HS-5 (cell line): ENCODE measurements around the gene EHBP1.

Experiments used
- DNase-seq: peaks from one replicate; pipeline ENCODE4 v3.0.0-alpha.2; 2012; ENCODE audit warnings: low read depth

Gene EHBP1

DNA sequence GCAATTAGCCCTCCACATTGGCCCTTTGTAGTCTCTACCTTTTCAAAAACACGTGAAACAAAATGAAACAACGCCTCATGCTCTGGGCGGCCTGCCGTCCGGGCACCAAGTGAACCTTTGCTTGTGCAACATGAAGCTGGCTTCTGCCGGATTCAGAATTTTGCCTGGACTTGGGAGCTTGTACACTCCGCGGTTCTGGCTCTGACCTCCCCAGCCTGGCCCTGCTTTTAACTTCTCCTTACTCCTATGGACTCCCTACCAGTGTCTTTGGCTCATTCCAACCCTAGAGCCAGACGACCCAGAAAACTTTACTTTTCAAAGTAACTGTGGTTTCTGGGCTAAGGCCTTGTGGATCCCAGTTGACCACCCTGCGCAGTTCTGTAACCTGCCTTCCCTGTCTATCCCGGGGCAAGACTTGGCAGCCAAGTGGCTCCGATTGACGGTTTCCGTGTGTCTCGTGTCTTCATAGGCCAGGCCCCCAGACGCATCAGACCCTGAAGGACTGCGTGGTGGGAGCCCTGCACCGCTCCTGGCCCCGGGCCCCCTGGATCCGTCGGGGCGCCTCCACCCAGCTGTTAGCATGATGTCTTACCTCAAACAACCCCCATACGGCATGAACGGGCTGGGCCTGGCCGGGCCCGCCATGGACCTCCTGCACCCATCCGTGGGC, 347.0 kb downstream of the EHBP1 start:
- no peak for DNase-seq

DNA sequence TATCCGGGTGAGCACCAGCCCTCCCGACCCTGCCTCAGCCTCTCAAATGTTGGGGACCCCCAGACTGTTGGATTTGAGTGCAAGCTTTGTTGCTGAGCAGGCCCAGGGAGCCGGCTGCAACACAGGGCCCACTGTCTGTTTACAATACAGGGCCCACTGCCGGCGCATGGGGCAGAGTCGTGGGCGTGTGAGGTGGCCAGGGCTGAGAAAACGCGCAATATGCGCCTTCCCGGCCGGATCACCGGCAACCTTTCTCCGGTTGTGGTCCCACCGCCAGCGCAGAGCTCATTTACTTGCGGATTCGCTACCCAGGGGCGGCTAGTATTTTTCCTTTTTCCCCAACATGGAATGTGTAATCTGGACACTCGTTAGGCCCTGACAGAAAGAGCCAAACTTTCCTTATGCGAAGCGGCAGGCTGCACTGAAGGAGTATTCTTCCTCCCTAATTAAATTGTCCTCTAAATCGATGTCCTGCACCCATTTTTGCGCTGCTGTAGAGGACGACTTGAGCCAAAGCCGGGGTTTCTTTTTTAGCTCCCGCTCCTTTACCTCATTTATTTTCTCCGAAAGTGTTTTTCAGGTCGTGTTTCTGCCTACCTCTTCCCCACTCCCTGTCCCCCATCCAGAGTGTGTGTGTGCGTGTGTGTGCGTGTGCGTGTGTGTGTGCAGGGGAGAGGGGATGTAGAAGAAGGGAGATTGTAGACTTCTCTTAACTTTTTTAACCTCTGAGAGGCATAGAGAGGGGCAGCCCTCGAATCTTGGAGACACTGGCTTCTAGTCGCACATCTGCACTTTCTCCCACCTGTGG, 347.8 kb downstream of the EHBP1 start:
- DNase-seq: no peak

DNA sequence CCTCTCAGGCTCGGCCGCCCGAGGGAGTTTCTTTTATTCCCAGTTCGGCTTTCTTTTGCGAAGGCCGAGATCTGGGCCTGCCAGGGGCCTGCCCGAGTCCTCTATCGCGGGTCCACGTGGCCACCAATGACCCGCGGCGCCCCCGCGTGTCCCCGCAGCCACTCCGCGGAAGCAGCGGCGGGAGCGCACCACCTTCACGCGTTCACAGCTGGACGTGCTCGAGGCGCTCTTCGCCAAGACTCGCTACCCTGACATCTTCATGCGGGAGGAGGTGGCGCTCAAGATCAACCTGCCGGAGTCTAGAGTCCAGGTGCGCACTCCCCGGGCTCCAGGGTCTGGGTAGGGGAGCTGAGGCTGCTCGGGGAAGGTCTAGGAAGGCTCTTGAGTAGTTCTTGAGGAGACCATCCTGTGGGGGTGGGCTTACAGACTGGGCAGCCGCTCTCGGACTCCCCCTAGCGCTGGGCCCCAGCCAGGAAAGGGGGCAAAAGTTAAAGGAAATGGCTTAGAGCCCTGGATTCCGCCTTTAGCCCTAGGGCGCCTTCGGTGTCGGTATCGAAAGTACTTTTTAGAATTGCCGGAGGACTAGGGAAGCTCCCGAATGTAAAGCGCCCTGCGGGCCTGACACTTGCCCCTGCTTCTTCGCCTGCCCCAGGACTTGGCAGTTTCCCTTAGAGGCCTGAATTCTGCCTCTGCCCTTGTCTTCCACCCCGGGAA, 348.5 kb downstream of the EHBP1 start:
- DNase-seq: no peak

DNA sequence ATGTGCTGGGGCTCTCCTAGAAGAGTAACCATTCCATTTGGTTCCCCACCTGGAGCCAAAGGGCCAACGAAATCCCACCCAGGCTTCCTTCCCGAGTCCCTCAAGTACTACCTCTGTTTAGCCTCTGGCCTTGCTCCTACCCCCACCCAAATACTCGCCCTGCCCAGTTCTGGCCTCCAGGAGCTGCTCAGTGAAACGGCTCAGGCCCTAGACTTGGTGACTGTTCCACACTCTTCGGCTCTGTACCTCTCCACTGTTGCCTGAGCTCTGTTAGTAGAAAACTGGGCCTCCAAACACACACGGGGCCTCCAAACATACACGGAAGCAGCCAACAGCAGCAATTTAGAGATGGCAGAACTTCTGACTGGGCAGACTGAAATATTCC, 349.3 kb downstream of the EHBP1 start:
- no peak for DNase-seq

DNA sequence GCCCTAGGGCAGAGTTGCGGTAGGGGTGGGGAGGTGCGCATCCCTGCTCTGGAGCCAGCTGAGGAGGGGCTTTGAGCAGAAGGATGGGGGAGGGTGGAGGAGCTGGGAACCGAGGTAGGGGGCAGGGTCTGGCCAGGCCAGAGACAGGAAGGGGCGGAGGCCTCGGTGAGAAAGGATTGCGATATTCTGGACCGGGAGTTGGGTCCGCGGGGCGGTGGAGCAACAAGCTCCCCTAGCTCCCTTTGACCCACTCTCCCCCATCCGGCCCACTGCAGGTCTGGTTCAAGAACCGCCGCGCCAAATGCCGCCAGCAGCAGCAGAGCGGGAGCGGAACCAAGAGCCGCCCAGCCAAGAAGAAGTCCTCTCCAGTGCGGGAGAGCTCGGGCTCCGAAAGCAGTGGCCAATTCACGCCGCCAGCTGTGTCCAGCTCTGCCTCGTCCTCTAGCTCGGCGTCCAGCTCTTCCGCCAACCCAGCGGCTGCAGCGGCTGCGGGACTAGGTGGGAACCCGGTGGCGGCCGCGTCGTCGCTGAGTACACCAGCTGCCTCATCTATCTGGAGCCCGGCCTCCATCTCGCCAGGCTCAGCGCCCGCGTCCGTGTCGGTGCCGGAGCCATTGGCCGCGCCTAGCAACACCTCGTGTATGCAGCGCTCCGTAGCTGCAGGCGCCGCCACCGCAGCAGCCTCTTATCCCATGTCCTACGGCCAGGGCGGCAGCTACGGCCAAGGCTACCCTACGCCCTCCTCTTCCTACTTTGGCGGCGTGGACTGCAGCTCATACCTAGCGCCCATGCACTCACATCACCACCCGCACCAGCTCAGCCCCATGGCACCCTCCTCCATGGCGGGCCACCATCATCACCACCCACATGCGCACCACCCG, 350.0 kb downstream of the EHBP1 start:
- no peak for DNase-seq

DNA sequence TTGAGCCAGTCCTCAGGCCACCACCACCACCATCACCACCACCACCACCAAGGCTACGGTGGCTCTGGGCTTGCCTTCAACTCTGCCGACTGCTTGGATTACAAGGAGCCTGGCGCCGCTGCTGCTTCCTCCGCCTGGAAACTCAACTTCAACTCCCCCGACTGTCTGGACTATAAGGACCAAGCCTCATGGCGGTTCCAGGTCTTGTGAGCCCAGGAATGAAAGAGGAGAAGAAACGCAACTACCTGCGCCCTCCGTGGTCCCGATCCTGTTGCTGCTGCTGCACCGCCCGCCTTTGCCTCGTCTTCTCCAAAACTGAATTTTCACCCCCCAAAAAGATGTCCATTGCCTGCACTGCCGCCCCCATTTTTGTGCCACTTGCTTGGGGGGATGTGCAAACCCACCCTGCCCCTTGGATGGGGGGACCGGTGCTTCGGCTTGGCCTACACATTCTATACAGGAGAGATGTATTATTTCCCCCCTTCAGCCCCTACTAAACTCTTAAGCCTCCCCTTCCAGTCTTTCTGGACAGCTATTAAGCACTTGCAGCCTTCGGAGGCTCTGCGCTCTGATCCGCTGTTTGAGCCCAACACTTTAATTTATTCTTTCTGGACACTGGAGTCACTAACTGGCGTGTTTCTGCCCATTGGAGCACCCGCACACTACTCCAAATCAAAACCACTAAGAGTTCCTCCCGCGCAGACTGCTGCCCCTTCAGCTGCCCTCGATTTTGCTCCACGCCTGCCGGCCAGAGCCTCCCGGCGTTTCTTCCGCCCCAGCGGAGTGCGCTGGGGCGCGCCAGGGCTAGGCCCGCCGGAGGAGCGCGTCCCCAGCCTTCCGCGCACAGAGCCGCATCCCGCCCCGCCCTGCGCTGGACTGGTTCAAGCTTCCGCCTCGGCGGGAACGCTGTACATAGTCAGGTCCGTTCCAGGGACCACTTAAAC, 350.9 kb downstream of the EHBP1 start:
- DNase-seq: no peak

DNA sequence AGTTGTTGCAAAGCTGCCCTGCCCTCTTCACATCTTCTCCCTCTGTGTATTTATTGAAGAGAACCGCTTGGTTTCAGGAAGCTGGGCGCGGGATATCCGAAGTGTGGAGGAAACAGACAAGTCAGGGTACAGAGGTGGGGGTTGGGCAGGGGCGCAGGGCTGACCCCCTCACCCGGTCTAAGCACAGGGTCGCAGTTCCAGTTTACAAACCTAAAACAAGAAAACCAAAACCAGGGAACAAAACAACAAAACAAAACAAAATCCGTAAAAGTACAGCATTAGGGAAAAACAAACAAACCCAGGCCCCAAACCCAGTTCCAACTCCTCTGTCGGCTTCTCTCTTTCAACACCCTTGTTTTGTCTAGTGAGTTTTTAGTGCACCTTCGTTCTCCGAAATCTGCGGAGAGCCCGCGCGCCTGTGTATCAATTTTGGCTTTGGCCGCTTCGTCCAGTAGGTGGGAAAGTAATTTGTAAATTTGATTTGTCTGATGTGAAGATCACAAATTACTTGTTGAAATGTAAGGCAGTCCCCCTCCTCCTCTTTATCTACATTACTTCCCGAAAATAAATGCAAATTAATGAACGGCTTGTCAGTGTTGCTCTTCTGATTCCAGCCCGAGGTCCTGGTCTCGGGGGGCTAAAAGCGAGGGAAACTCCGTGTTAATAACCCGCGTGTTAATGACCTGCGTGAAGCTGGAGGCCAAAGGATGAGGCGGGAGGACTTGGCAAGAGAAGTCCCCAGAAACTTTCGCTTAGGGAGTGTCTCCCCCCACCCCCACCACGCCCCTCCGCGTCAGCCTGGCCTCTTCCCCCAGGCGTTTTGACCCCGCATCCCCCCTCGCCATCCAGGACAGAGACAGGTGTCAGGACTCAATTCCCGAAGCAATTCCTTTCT, 352.0 kb downstream of the EHBP1 start:
- no peak for DNase-seq

DNA sequence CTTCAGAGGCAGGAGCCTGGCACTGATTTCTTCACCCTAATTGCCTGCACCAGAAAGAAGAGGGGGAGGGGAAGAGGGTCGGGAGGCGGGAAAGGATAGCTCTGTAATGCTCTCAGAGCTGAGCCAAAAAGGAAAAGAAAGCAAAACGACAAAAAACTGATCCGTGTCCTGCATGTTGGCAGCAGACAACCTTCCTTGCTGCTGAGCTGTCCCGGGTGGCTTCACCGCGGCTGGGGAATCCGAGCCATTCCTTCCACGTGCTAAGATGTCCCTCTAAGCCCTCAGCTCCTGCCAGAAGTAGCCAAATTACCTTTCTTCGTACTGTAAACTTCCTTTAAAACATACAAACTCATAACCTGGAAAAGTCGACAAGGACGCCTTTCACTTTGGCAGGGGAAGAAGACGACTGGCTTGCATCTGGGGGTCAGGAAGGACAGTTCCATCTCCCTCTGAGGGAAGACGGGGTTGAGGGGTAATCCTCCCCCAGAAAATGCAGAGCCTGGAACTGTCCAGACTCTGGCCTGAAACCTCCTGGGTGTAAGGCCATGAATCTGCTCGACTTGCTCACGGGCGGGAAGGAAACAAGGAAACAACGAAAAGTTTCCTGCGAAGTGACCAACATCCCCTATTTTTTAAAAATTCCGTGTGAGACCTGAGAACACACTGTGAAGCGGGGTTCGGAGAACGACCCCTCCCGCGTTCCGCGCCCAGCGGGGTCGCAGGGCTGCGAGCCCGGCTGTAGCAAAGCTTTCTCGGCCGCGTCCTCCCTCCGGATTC, 352.8 kb downstream of the EHBP1 start:
- DNase-seq: no peak

DNA sequence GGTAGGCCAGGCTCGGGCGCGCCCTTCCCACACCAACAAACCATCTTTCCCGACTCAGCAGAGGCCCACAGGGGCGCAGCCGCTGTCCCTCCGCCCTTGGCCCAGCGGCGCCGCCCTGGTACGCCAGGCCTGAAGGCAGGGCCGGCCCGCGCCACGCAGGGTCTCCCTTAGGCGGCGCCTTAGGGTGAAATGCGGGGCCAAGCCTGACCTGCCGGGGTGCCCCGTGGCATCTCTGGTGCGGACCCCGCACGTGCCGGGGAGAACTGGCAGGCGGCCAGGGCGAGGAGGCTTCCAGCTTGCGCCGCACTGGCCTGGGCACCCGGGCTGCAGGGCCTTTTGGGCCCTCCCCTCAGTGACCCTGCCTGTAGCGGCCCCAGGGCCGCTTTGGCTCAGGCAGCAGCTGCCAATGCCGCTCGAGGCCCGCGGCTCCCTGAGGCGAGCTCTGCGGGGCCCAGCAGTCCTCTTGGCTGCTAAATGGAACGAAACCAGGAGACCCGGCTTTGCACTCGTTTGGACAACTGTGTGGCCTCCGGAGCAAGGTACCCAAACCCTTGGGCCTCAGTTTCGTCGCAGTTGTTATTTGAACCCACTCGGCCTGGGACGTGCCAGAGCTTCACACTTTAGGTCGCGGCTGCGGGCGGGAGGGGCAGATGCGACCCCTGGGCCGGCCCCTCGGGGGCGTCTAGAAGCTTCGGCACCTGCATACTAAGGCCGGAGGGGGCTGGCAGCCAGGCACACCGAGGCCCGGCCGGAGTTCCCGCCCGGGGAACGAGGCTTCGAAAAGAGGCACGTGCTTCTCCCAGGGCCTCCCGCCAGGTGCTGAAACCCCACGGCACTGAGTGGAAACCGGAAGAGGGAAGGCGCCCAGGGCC, 353.6 kb downstream of the EHBP1 start:
- DNase-seq: no peak

DNA sequence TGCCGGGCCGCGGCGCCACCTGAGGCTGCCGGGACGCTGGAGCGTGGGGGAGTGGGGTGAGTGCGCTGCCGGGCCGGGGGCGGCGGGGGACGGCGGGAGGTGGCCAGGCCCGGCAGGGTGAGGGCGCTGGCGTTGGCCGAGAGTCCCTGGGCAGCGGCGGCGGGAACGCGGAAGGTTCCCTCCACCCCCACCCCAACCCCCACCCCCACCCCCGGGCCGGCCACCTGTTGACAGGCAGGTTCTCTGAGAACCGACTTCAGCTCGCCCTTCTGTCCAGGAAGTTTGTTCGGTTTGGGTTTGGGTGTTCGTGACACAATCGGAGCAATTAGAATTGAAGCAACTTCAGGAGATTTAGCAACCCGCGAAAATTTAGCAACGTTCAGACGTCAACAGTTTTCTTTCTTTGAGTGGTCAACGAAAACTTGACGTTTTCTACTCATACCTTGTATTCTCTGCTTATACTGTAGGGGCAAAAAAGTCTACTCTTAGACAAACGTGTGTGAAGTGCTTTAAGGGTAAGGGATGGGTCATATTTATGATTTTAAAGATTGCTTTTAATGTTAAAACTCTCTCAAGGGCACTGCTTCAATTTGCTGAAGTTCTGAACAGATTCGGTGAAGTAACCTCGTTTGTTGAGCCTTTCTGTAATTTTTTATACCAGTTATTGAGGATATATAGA, 354.4 kb downstream of the EHBP1 start:
- no peak for DNase-seq

DNA sequence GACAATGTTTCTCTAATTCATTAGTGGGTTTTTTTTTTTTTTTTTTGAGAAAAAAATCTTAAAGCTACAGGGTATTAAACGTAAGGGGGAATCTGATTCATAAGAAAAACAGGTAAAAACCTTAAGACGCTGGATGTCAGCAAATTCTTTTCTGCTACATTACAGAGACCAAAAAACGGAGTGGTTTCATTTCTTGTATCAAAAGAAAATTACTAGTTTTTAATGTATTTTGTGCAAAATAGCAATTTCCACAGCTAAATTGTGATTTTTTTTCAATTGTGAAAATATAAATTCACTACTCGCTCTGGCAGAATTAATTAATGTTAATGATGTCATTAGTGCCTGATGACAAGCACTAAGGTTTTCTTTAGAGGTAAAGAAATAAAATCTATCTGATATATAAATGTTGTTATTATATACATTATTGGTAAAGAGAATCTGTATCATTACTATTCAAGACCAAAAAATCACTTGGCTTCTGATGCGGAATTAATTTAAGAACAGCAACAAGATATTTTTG, 355.0 kb downstream of the EHBP1 start:
- no peak for DNase-seq

DNA sequence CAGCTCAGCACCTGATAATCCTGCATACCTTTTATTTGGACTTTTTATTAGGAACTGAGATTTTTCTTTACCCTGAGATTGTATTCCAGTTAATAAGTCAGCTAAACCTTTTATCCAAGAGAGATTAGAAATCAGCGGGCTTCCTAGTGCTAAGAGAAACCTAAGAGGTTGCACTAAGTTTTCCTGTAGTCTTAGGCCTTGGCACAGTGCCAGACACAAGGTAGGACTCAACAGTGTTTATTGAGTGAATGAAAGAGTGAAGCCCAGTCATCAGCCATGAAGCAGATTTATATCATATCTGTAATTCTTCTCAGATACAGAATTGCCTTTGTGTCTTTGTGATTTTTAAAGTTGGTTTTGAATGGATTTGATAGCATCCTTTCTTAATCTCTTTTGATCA, 358.7 kb downstream of the EHBP1 start:
- DNase-seq: no peak

DNA sequence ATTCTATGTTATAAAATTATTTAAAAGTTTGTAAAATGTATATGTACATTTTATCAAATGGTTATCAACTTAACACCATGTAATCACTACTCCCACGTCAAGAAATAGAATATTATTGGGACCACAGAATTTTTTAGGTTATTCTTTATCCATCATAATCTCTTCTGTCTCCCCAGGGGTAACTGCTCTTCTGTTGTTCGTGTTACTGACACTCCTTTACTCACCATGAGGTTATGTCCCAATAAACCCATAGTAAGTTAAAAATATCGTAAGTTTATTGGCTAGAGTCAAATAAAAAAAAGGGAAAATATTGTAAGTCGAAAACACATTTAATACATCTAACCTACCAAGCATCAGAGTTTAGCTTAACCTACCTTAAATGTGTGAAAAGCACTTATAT, 359.1 kb downstream of the EHBP1 start:
- no peak for DNase-seq

DNA sequence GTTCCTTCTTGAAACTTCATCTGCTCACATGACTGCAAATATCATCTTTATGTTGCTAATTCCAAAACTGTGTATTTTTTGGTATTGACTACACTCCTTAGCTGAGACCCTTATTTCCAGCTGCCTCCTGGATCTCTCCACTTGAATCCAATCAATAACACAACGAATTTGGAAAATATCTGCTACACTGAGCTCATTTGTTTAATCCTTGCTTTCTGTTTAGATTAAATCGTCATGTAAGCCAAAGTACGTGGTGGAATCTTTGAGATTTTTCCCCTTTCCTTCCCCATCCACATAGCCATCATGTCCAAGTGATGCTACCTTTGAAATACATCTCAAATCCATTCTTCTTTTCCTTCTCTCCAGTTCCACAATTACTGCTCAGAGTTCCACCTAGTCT, 360.8 kb downstream of the EHBP1 start:
- no peak for DNase-seq

DNA sequence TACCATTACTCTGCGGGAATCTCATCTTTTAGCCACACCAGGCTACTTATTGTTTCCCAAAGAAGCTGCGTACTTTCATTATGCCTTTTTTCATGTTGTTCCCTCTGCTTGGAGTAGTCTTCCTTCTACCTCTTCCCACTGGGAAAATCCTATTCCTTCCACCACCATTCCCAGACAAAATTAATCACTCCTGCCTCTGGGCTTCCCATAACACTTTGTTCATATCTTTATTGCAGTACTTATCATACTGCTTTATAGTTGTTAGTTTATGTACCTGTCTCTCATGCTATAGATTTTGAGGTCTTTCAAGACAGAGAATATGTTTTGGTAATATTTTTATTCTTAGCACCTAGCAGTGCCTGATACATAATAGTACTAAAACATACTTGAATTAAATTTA, 361.3 kb downstream of the EHBP1 start:
- no peak for DNase-seq

DNA sequence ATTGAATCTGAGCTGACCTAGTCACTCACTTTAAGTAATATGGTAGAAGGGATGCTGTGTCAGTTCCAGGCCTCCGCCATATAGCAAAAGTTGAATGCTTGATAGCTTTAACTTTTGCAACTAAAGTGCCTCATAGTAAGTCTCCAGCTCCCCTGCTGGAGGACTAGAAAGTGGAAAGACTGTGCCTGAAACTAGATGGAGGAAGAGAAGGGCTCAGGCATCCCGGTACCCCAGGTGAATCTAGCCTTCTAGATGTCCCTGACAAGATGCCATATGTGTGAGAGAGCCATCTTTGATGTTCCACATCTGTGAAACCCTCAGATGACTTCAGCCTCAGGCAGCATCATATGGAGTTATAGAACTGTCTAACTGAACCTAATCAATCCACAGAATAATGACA, 366.2 kb downstream of the EHBP1 start:
- no peak for DNase-seq

DNA sequence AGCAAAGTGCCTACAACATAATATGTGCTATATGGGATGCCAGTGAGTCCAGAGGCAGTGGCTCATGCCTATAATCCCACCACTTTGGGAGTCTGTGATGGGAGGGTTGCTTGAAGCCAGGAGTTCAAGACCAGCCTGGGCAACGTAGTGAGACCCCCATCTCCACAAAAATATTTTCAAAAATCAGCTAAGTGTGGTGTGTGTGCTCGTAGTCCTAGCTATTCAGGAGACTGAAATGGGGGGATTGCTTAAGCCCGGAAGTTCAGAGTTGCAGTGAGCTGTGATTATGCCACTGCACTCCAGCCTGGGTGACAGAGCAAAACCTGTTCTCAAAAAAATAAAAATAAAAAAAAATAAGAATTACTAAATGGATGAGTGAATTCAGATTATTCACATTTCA, 368.5 kb downstream of the EHBP1 start:
- no peak for DNase-seq
